Keratinocyte (primary cell): ENCODE data around the gene VGLL3. TPM values are rescaled to one million over a fixed set of nuclear protein-coding genes. Genes with fewer than 3 reads are reported as not detected.

Source experiments
- DNase-seq: peaks from one replicate; pipeline ENCODE4 v3.0.0-alpha.2; 2011; ENCODE audit warnings: low read depth, missing footprints, low spot score
- FAIRE-seq: peaks from 2 replicates; lab custom pipeline; 2011; peaks lifted over from hg19 to GRCh38; lab: Jason Lieb, UNC
- H2AFZ ChIP-seq: 2 replicates; pipeline ENCODE4 v1.6.0; 2012; ENCODE audit warnings: low read length, control low read depth, inconsistent platforms; ENCODE audit not compliant: control insufficient read depth
- H3K27ac ChIP-seq: 2 replicates; pipeline ENCODE4 v1.5.1; 2011; ENCODE audit warnings: low read length; ENCODE audit not compliant: control insufficient read depth, insufficient read depth
- H3K27me3 ChIP-seq: 3 replicates; pipeline ENCODE4 v1.6.0; 2011; ENCODE audit warnings: low read length; ENCODE audit not compliant: control insufficient read depth, insufficient read depth; ENCODE audit errors: extremely low read depth
- H3K36me3 ChIP-seq, 2 experiments: 2 replicates in 1 of 2; 3 replicates in 1 of 2; pipeline ENCODE4 v1.5.1; 2011; ENCODE audit warnings: low read length in 2 of 2, mild to moderate bottlenecking in 1 of 2; ENCODE audit not compliant: control insufficient read depth in 2 of 2, insufficient read depth in 2 of 2; ENCODE audit errors: extremely low read depth in 1 of 2
- H3K4me1 ChIP-seq: 3 replicates; pipeline ENCODE4 v1.5.1; 2011; ENCODE audit warnings: low read length; ENCODE audit not compliant: control insufficient read depth, insufficient read depth; ENCODE audit errors: extremely low read depth
- H3K4me2 ChIP-seq: 3 replicates; pipeline ENCODE4 v1.6.0; 2011; ENCODE audit warnings: low read depth, low read length; ENCODE audit not compliant: control insufficient read depth, insufficient read depth; ENCODE audit errors: extremely low read depth
- H3K4me3 ChIP-seq, 3 experiments: fragments of 200-600 bp in 1 of 3; sonication (generic) in 1 of 3; 2 replicates in 2 of 3; 3 replicates in 1 of 3; pipeline ENCODE4 v1.5.1; 2011 to 2016; ENCODE audit warnings: low read length in 3 of 3, mild to moderate bottlenecking in 3 of 3, control low read depth in 2 of 3, inconsistent platforms in 1 of 3, low read depth in 1 of 3, mixed read lengths in 1 of 3, mixed run types in 1 of 3, moderate library complexity in 1 of 3; ENCODE audit not compliant: control insufficient read depth in 2 of 3, insufficient read depth in 2 of 3; ENCODE audit errors: extremely low read depth in 1 of 3
- H3K79me2 ChIP-seq: 2 replicates; pipeline ENCODE4 v1.6.0; 2012; ENCODE audit warnings: low read length; ENCODE audit not compliant: control insufficient read depth, insufficient read depth
- H3K9ac ChIP-seq: 3 replicates; pipeline ENCODE4 v1.6.0; 2011; ENCODE audit warnings: low read length; ENCODE audit not compliant: control insufficient read depth, insufficient read depth; ENCODE audit errors: extremely low read depth
- H3K9me1 ChIP-seq: 3 replicates; pipeline ENCODE4 v1.6.0; 2011; ENCODE audit warnings: low read length; ENCODE audit not compliant: control insufficient read depth, insufficient read depth; ENCODE audit errors: extremely low read depth
- H3K9me3 ChIP-seq: 2 replicates; pipeline ENCODE4 v1.5.1; 2012; ENCODE audit warnings: low read depth, low read length; ENCODE audit not compliant: control insufficient read depth
- H4K20me1 ChIP-seq: 3 replicates; pipeline ENCODE4 v1.6.0; 2011; ENCODE audit warnings: low read length; ENCODE audit not compliant: control insufficient read depth, insufficient read depth; ENCODE audit errors: extremely low read depth
- CTCF ChIP-seq, 3 experiments: IDR thresholded peaks in 1 of 3; conservative IDR thresholded peaks in 1 of 3; optimal IDR thresholded peaks in 1 of 3; 2 replicates in 2 of 3; 3 replicates in 1 of 3; pipeline versions ENCODE3 to v1.5.1; 2011; ENCODE audit warnings: low read length in 3 of 3, mild to moderate bottlenecking in 3 of 3, moderate library complexity in 2 of 3, control low read depth in 1 of 3, inconsistent platforms in 1 of 3; ENCODE audit not compliant: insufficient read depth in 2 of 3; ENCODE audit errors: extremely low read depth in 1 of 3
- EZH2 ChIP-seq: IDR thresholded peaks from one replicate; pipeline ENCODE4 v1.6.1; 2012; ENCODE audit warnings: inconsistent platforms, mild to moderate bottlenecking, low read length, moderate library complexity
- dilution Hi-C: fragments of 300-500 bp; cut with MboI; formaldehyde crosslinking; loops from one replicate; pipeline ENCODE4 v1.7.0; 2020; ENCODE audit warnings: low sequenced_read_pairs; ENCODE audit not compliant: extremely low pct_ligation_motif_present
- polyA plus RNA-seq, 5 experiments: library from polyadenylated mRNA; depleted of rRNA in 3 of 5; stranded (reverse) in 3 of 5; stranded (forward) in 1 of 5; unstranded in 1 of 5; fragments of >200 nt; gene quantifications; 1 replicate in 1 of 5; 2 replicates in 3 of 5; 3 replicates in 1 of 5; pipeline versions ENCODE4 v1.2.1 to v1.2.3, GENCODE V29; 2011 to 2012; ENCODE audit warnings: missing spikeins in 2 of 5, low read depth in 1 of 5, low replicate concordance in 1 of 5

The VGLL3 gene
- polyA plus RNA-seq, 1 donor (not counting 4 experiments of a cell fraction or from before 2014, with no cell fraction given): 2.6 TPM

- H3K4me3 ChIP-seq: no peak overlapping the region
- DNase-seq (no peak), FAIRE-seq (no peak)
- no peaks in the 10 kb centered on the region for H3K27me3 ChIP-seq
- H3K4me2 ChIP-seq: no peak overlapping the region
- H3K9me1 ChIP-seq: no peaks in the 10 kb centered on the region
- no peak overlapping the region for H3K27ac ChIP-seq
- H4K20me1 ChIP-seq: no peaks in the 10 kb centered on the region
- no peaks in the 10 kb centered on the region for H3K4me1 ChIP-seq
- TF ChIP-seq EZH2: no peak
- no peak for TF ChIP-seq CTCF (optimal IDR thresholded peaks at IDR 0.05 in 1 of 3, IDR thresholded peaks at IDR 0.05 in 1 of 3, conservative IDR thresholded peaks at IDR 0.05 in 1 of 3; ENCODE audit: extremely low read depth in 1 of 3, insufficient read depth in 2 of 3, low read length in 3 of 3)
- dilution Hi-C loops: no loop called here
- H3K36me3 ChIP-seq: no peaks in the 10 kb centered on the region
- H3K9me3 ChIP-seq: no peaks in the 10 kb centered on the region
- H3K79me2 ChIP-seq: no peaks in the 10 kb centered on the region
- no peak overlapping the region for H2AFZ ChIP-seq
- H3K9ac ChIP-seq: no peak overlapping the region
Measured at GRCh38 chr3:87036671-87037070, 45.7 kb upstream of the VGLL3 start.

DNA sequence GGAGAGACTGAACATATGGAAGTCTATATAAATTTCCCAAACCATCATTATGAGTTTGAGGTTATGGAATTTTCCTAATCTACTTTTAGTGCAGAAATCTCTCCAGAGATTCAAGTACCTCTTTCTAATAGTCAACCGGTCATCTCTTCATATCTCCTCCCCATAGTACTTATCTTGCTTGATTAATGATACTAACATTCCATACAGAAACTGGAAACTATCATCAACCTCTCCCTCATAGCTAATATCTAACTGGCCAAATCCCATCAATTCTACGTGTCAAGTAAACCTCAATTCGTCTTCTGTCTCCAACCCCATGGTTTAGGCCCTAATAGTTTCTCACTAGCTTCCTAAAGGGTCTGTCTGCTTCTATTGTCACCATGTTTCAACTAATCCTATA is 44.4 kb upstream of the VGLL3 start:
- H3K79me2 ChIP-seq: no peaks in the 10 kb centered on the region
- no peaks in the 10 kb centered on the region for H3K9me1 ChIP-seq
- no peaks in the 10 kb centered on the region for H3K36me3 ChIP-seq
- H3K4me2 ChIP-seq: no peak overlapping the region
- no peak overlapping the region for H2AFZ ChIP-seq
- no peak for DNase-seq
- no peaks in the 10 kb centered on the region for H3K9me3 ChIP-seq
- no peaks in the 10 kb centered on the region for H3K4me1 ChIP-seq
- TF ChIP-seq CTCF (optimal IDR thresholded peaks at IDR 0.05 in 1 of 3, IDR thresholded peaks at IDR 0.05 in 1 of 3, conservative IDR thresholded peaks at IDR 0.05 in 1 of 3; ENCODE audit: extremely low read depth in 1 of 3, insufficient read depth in 2 of 3, low read length in 3 of 3) (no peak), EZH2 (no peak)
- H3K27ac ChIP-seq: no peak overlapping the region
- H3K9ac ChIP-seq: no peak overlapping the region
- no peak overlapping the region for H3K4me3 ChIP-seq
- dilution Hi-C loops: no loop called here
- FAIRE-seq: no peak
- H3K27me3 ChIP-seq: no peaks in the 10 kb centered on the region
- no peaks in the 10 kb centered on the region for H4K20me1 ChIP-seq
